NCI-H2107 treated with DMSO at 0.1 percent for 48 hours (cell line): ENCODE results near the gene BEST1.

Source experiments
- DNase-seq: peaks from one replicate; lab custom pipeline; 2025; ENCODE audit not compliant: unreplicated experiment; lab: John Stamatoyannopoulos, UW

The BEST1 gene

DNA sequence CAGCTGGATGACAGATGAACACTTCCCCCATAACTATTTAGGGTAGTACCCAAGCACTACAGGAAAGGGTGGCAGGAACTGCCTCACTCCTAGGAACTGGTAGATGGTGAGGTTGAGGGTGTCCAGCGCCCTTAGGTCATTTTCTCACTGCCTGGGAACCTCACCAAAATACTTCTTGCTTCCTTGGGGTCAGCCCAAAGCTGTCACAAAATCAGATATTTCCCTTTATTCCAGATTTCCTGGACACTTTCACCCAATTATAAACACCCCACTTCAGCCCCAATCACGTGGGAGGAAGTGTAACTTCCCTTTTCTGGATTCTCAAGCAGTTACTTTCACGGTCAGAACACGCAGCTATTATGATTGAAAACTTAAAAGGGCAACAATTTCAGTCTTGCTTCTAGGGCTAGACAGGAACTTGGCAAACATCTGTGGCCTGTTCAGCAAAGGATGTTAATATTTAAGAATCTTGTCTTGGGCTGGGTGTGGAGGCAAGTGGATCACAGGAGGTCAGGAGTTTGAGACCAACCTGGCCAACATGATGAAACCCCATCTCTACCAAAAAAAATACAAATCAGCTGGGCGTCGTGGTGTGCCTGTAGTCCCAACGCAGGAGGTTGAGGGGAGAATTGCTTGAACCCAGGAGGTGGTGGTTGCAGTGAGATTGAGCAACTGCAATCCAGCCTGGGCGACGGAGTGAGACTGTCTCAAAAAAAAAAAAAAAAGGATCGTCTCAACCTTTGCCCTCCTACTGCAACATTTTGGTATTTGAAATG, 13.3 kb downstream of the BEST1 start:
- no peak for DNase-seq

- DNase-seq = no peak
Measured at GRCh38 chr11:61964058-61964665, 14.0 kb downstream of the BEST1 start.

GRCh38 chr11:61964666-61965271, 14.6 kb downstream of the BEST1 start:
- DNase-seq = peak; percentile 24

DNA sequence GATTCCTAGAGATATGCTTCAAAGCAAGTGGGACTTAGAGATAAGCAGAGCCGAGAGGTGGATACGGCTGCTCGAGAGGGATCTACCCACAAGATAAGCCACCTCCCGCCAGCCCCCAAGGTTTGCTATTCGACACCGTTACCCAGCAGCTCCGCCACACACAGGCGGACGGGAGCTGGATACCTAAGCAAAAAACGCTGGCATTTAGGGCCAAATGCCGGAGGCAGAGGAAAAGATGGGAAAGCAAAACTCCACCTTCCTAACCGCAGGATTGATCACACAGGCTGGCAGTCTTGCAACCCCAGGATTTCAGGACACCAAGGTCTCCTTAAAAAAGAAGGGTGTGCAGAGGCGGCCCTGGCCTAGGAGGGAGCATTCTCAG, 16.6 kb downstream of the BEST1 start:
- DNase-seq = no peak

GRCh38 chr11:61967116-61967923, 17.2 kb downstream of the BEST1 start, which contains the start of gene FTH1:
FTH1 (minus strand) TSS chr11:61967634; CDS start chr11:61967425, 209 bp downstream.
- DNase-seq = peak; percentile 80

GRCh38 chr11:61967924-61968757, 18.0 kb downstream of the BEST1 start:
- DNase-seq = peak; percentile 77

DNA sequence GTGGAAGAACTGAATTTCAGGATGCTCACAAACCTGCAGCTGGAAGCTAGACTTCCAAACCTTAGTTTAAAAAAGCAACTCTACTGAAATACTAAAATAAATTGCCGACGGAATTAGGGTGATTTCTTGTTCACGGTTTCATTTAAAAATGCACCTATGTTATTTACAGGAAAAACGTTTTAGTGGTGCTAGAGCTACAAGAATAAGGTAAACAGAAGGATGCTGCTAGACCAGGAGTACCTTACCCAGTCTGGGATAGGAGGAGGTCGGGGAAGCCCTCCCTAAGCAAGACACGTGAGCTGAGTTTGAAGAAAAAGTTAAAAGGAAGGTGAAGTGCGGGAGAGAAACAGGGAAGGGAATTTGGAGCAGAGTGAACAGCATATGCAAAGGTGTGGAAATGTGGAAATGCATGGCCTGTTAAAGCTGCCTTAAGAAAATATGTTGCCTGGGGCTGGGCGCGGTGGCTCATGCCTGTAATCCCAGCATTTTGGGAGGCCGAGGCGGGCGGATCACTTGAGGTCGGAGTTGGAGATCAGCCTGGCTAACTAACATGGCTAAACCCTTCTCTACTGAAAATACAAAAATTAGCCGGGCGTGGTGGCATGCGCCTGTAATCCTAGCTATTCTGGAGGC, 18.7 kb downstream of the BEST1 start:
- DNase-seq = no peak

DNA sequence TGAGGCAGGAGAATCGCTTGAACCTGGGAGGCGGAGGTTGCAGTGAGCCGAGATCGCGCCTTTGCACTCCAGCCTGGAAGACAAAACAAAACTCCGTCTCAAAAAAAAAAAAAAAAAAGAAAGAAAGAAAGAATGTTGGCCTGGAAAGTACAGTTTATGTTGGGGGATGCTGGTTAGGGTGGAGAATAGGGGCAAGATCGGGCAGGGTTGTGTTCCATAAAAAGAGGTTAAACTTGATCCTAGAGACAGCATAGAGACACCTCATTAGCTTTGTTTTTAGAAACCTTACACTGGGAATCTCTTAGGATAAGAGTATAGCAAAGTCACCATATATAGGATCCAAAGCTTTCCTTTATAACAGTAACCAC, 19.2 kb downstream of the BEST1 start:
- DNase-seq = no peak

GRCh38 chr11:61969838-61970662, 19.9 kb downstream of the BEST1 start:
- DNase-seq = no peak

DNA sequence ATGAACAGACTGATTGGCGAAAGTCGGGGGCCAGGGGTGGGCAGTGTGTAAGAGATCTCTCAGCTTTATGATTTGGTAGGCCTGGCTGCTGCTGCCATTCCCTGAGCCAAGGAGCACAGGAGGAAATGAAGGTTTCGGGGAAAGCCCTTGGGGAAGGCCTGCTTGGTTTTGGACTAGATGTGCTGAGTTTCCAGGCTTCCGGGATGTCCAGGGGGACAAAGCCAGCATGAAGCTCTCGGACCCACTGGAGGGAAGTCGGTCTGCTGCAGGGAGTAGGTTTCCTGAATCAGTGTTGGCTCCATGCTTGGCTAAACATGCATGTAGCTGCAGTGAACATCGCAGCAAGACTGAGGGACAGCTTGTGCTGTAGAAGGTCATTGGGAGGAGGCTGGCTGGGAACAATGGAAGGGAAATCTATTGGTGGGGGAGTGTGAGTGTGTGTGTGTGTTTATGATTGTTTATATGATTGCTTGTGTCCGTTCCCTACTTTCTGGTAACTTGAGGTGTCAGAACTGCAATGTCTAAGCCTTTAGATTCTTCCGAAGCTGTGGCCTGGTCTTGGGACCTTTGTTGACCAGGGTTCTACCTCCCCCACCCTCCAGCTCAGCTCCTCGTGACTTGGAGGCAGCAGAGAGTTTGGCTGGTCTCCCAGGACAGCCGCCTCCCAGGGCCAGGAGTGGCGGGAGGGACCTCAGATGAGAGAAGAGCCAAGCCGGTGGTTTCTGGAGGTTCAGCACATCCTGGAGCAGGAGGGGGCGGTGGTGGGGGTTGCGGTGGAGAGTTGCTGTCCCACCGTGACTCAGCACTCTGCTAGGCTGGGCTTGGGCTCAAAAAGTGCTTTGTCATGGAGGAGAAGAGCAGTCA, 21.3 kb downstream of the BEST1 start:
- peak; percentile 77 for DNase-seq

DNA sequence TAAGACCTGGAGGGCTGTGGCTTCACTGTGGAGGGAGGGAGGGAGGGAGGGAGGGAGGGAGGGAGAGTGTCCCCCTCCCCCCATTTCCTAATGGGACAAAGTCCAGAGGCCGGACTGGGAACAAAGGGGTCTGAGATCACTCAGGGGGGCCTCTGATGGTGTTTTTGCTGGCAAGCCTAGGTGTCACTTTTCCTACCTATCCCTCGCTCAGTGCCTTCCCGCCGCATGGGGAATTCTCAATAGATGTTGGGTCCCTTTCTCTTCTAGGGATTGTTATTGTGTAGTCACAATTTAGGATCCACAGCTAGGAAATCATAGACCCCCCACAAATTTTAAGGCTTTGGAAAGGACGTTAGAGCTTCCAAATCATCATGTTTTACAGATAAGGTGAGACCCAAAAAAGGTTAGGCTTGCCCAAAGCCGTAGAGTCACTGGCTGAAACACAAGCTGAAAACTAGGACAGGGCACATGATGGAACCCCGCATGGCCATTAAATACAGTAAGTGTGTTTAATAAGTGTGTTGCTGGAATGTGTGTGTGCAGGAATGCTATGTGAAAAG, 22.0 kb downstream of the BEST1 start:
- no peak for DNase-seq

GRCh38 chr11:61972672-61973475, 22.7 kb downstream of the BEST1 start:
- DNase-seq = no peak

- no peak for DNase-seq
Measured at GRCh38 chr11:61973476-61974162, 23.5 kb downstream of the BEST1 start.

DNA sequence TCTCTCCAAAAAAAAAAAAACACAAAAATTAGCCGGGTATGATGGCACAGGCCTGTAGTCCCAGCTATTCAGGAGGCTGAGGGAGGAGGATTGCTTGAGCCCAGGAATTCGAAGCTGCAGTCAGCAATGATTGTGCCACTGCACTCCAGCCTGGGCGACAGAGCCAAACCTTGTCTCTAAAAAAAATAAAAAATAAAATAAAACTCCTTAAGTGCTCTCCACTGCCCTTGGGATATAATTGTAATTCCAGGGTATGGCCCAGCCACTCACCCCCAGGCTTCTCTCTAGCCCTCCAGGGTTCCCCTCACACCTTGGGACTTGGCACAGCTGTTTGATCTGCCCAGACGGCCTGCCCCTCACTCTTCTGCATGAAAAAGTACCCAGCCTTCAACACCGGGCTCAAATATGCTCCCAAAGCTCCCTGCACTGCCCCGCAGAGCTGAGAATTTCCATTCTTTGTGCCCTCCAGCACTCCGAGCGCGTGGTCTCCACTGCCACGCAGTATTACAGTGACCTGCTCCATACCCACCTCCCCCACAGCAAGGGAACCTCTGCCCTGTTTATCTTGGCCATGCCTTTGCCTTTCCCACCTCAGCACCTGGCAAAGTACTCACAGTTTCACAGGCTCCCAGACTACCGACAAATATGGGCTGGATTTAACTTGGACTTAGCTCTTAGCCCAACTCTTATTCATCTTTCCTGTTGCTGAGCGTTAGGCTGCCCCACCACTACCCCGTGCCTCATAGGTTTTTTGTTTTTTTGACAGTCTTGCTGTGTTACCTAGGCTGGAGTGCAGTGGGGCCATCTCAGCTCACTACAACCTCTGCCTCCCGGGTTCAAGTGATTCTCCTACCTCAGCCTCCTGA, 24.8 kb downstream of the BEST1 start:
- DNase-seq = no peak

DNA sequence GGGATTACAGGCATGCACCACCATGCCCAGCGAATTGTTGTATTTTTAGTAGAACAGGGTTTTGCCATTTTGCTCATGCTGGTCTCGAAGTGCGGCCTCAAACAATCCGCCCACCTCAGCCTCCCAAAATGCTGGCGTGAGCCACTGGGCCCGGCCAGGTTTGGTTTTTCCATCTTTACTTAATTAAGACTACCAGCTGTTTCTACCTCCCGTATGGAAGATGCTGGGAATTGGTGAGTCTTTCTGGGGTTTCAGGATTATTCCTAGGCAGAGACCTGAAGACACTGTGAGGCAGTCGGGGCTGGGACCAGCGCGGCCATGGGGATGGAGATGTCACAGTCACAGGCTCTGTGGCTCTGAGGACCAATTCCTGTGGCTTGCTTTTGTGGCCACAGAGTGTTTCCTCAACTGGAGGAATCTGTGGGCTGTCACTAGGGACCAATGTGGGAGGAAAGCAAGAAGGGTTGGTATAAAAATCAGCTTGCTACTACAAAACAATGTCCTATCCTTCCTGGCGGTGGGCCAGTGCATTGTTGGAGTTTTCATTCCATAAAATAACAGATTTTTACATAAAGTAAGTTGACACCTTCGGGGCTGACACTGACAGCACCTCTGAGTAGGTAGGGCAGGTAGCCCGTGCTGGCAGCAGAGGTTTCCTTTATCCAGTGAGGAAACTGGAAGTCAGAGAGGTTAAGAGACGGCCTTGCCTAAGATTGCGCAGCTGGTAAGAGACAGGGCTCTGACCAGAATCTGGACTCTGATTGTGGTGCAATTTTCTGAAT, 25.7 kb downstream of the BEST1 start:
- DNase-seq = no peak
